C4-2B (cell line): ENCODE measurements around the gene ASB13.

Experiments used
- H3K27ac ChIP-seq: fragments of 450-650 bp; 2 replicates; pipeline ENCODE4 v1.5.1; 2017
- CTCF ChIP-seq: fragments of 450-650 bp; conservative IDR thresholded peaks from 2 replicates; pipeline ENCODE4 v1.5.1; 2017; ENCODE audit warnings: mild to moderate bottlenecking
- ZFX ChIP-seq: fragments of 450-650 bp; IDR thresholded peaks from 2 replicates; pipeline ENCODE4 v1.6.1; 2017

The ASB13 gene

GRCh38 chr10:5620223-5620721, 46.1 kb downstream of the ASB13 start:
- no peak overlapping the region for H3K27ac ChIP-seq
- no peak for TF ChIP-seq ZFX
- TF ChIP-seq CTCF = no peak

GRCh38 chr10:5619362-5620211, 46.8 kb downstream of the ASB13 start:
- TF ChIP-seq CTCF (no peak), ZFX (no peak)
- no peak overlapping the region for H3K27ac ChIP-seq

GRCh38 chr10:5618829-5619228, 47.6 kb downstream of the ASB13 start:
- H3K27ac ChIP-seq = no peak overlapping the region

GRCh38 chr10:5618042-5618441, 48.4 kb downstream of the ASB13 start:
- no peak overlapping the region for H3K27ac ChIP-seq
- TF ChIP-seq CTCF (no peak), ZFX (no peak)

More at GRCh38 chr10:5618829-5619228, 47.6 kb downstream of the ASB13 start:
- TF ChIP-seq ZFX = no peak
- no peak for TF ChIP-seq CTCF

- no peak overlapping the region for H3K27ac ChIP-seq
- TF ChIP-seq ZFX (no peak), CTCF (no peak)
Observed at GRCh38 chr10:5617521-5617920, 48.9 kb downstream of the ASB13 start.

- TF ChIP-seq CTCF = no peak
- no peak for TF ChIP-seq ZFX
Observed at GRCh38 chr10:5616836-5617235, 49.6 kb downstream of the ASB13 start.

GRCh38 chr10:5616046-5616445, 50.3 kb downstream of the ASB13 start:
- H3K27ac ChIP-seq = no peak overlapping the region
- no peak for TF ChIP-seq ZFX
- TF ChIP-seq CTCF = no peak

More at GRCh38 chr10:5616836-5617235, 49.6 kb downstream of the ASB13 start:
- no peak overlapping the region for H3K27ac ChIP-seq
